Lower leg skin (tissue), 3 donors: ENCODE results near the gene SLC25A26.

Experiments
- POLR2A ChIP-seq, 2 donors: fragments of 450-650 bp; IDR thresholded peaks; one replicate each; pipeline ENCODE4 v1.6.1; 2016 to 2017; ENCODE audit warnings: antibody characterized with exemption in 2 of 2, mild to moderate bottlenecking in 1 of 2, moderate library complexity in 1 of 2
- TF ChIP-seq, protein P1 (sequence below), 3 donors: fragments of 450-650 bp; IDR thresholded peaks; one replicate each; pipeline ENCODE4 v1.5.1; 2016; ENCODE audit warnings: antibody characterized with exemption in 3 of 3, mild to moderate bottlenecking in 3 of 3, moderate library complexity in 2 of 3

DNA sequence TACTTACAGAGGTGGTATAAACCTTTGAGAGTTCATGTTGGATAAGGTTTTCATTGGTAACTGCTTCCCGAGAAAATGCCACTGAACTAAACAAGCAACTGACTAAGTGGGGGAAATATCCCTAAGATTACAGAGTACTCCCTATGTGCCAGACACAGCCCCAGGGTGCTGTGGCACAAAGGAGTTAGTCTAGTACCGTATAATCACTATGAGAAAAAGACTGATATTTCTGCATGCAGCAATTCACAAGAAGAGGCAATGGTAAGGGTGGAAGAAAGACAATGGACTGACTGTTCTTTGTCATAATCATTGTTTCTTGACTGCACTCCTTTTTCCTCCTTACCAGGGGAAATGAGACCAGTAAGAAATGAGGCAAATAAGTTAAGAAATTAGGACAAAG is 20.0 kb upstream of the SLC25A26 start:
- TF ChIP-seq, protein P1, sequence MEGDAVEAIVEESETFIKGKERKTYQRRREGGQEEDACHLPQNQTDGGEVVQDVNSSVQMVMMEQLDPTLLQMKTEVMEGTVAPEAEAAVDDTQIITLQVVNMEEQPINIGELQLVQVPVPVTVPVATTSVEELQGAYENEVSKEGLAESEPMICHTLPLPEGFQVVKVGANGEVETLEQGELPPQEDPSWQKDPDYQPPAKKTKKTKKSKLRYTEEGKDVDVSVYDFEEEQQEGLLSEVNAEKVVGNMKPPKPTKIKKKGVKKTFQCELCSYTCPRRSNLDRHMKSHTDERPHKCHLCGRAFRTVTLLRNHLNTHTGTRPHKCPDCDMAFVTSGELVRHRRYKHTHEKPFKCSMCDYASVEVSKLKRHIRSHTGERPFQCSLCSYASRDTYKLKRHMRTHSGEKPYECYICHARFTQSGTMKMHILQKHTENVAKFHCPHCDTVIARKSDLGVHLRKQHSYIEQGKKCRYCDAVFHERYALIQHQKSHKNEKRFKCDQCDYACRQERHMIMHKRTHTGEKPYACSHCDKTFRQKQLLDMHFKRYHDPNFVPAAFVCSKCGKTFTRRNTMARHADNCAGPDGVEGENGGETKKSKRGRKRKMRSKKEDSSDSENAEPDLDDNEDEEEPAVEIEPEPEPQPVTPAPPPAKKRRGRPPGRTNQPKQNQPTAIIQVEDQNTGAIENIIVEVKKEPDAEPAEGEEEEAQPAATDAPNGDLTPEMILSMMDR (IDR thresholded peaks at IDR 0.05) = no peak
- TF ChIP-seq POLR2A (IDR thresholded peaks at IDR 0.05) = no peak
